Neural crest cell (in vitro differentiated cells): ENCODE results near the gene POLR1G. TPM values are rescaled to one million over a fixed set of nuclear protein-coding genes. Genes with fewer than 3 reads are reported as not detected.

Source experiments
- DNase-seq: peaks from one replicate; pipeline ENCODE4 v3.0.0; 2021; ENCODE audit warnings: low read depth, mixed read lengths, low spot score
- H3K27ac Mint-ChIP-seq: one replicate; pipeline ENCODE4 v1.8.0; 2021; ENCODE audit warnings: mild to moderate bottlenecking, mixed read lengths; ENCODE audit not compliant: unreplicated experiment
- H3K27me3 Mint-ChIP-seq: 2 replicates; pipeline ENCODE4 v1.8.0; 2021; ENCODE audit warnings: low read depth, mild to moderate bottlenecking, mixed read lengths
- H3K36me3 Mint-ChIP-seq: 2 replicates; pipeline ENCODE4 v1.8.0; 2021; ENCODE audit warnings: low read depth, mild to moderate bottlenecking, mixed read lengths
- H3K4me1 Mint-ChIP-seq: 2 replicates; pipeline ENCODE4 v1.8.0; 2021; ENCODE audit warnings: mixed read lengths
- H3K4me3 Mint-ChIP-seq: one replicate; pipeline ENCODE4 v1.8.0; 2021; ENCODE audit warnings: mild to moderate bottlenecking, mixed read lengths
- H3K9me3 Mint-ChIP-seq: 2 replicates; pipeline ENCODE4 v1.8.0; 2021; ENCODE audit warnings: mixed read lengths
- CTCF ChIP-seq: fragments of 200-600 bp; sonication (generic); conservative IDR thresholded peaks from 2 replicates; pipeline ENCODE4 v1.5.0; 2021; ENCODE audit warnings: antibody characterized with exemption, mild to moderate bottlenecking
- microRNA-seq: library from miRNA; unstranded; fragments of <30 nt; microRNA quantifications from one replicate; pipeline ENCODE4, GENCODE V29; 2020
- total RNA-seq: library from RNA; stranded (reverse); gene quantifications from 2 replicates; pipeline ENCODE4 v1.2.1, GENCODE V29; 2021

The POLR1G gene
- total RNA-seq, 1 donor from 2014 or later: 11.7 TPM

DNA sequence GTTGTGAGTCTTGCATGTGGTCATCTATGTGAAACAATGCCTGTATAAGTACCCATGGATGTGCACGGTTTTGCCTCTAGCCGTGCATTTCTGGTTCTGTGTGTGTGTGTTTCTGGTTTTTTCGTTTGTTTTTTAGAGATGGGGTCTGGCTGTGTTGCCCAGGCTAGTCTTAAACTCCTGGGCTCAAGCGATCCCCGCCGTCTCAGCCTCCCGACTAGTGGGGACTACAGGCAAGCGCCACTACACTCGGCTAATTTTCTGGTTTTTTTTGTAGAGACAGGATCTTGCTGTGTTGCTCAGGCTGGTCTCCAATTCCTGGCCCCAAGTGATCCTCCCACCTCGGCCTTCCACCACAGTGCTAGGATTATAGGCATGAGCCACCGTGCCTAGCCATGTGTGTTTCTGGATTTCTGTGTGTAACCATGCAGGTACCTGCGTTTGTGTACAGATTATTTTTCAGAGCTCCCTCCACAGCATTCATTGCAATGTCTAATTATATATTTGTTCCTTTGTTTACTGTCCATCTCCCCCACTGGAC is 45.5 kb downstream of the POLR1G start:
- peaks cover 13% of the 10 kb centered on the region for H3K27me3 Mint-ChIP-seq
- H3K4me1 Mint-ChIP-seq: peaks cover 37% of the 10 kb centered on the region
- DNase-seq: no peak
- H3K9me3 Mint-ChIP-seq: no peaks in the 10 kb centered on the region
- no peak for TF ChIP-seq CTCF
- no peak overlapping the region for H3K27ac Mint-ChIP-seq
- peak overlapping the region; percentile 84 for H3K4me3 Mint-ChIP-seq
- no peaks in the 10 kb centered on the region for H3K36me3 Mint-ChIP-seq

- Mint-ChIP-seq H3K4me3 (no peak overlapping the region), H3K9me3 (no peaks in the 10 kb centered on the region), H3K36me3 (no peaks in the 10 kb centered on the region), H3K27ac (peak overlapping the region; percentile 81), H3K27me3 (peaks cover 10% of the 10 kb centered on the region), H3K4me1 (peaks cover 20% of the 10 kb centered on the region)
- no peak for TF ChIP-seq CTCF
- DNase-seq: no peak
These were observed 49.5 kb downstream of the POLR1G start for GRCh38 chr19:45455707-45456499.

DNA sequence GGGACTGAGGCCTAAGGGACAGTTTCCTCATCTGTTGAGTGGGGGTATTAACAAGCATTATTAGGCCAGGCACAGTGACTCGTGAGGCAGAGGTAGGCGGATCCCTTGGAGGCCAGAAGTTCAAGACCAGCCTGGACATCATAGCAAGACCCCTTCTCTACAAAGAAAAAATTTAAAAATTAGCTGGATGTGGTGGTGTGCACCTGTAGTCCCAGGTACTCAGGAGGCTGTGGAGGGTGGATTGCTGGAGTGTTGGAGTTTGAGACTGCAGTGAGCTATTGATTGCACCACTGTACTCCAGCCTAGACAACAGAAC is 50.0 kb downstream of the POLR1G start:
- DNase-seq: no peak
- Mint-ChIP-seq H3K27me3 (peaks cover 8% of the 10 kb centered on the region), H3K4me3 (no peak overlapping the region), H3K4me1 (peaks cover 16% of the 10 kb centered on the region), H3K27ac (no peak overlapping the region), H3K36me3 (no peaks in the 10 kb centered on the region), H3K9me3 (no peaks in the 10 kb centered on the region)
- no peak for TF ChIP-seq CTCF

- H3K27me3 Mint-ChIP-seq: no peaks in the 10 kb centered on the region
- no peaks in the 10 kb centered on the region for H3K9me3 Mint-ChIP-seq
- H3K4me3 Mint-ChIP-seq: no peak overlapping the region
- no peak for TF ChIP-seq CTCF
- peaks cover 12% of the 10 kb centered on the region for H3K4me1 Mint-ChIP-seq
- no peaks in the 10 kb centered on the region for H3K36me3 Mint-ChIP-seq
- H3K27ac Mint-ChIP-seq: no peak overlapping the region
- DNase-seq: no peak
These were observed 51.3 kb downstream of the POLR1G start for GRCh38 chr19:45457776-45458175.

Small RNA genes within 50 kb of the gene (microRNA-seq; reads per million reads assigned to microRNA genes)
- not detected for gene MIR6088

Other genes starting within 250 kb of the POLR1G start
- gene NKPD1, start 245.7 kb upstream of the POLR1G start, total RNA-seq: 0.16 and 0.39 TPM in 2 replicates
- 22.2 and 25.1 TPM in 2 replicates for gene TRAPPC6A, start 228.4 kb upstream of the POLR1G start, total RNA-seq
- 9.3 and 9.7 TPM in 2 replicates for gene BLOC1S3, start 227.9 kb upstream of the POLR1G start, total RNA-seq
- gene EXOC3L2, start 161.2 kb upstream of the POLR1G start, total RNA-seq: 0.91 and 1.1 TPM in 2 replicates
- gene MARK4, start 155.4 kb upstream of the POLR1G start, total RNA-seq: 57.2 and 59.8 TPM in 2 replicates
- gene CKM, start 83.8 kb upstream of the POLR1G start, total RNA-seq: not detected in 2 replicates
- not detected in 2 replicates for gene KLC3, start 65.9 kb upstream of the POLR1G start, total RNA-seq
- 67.3 and 71.3 TPM in 2 replicates for gene ERCC2, start 36.1 kb upstream of the POLR1G start, total RNA-seq
- gene PPP1R13L, start 1.6 kb upstream of the POLR1G start, total RNA-seq: 6.4 and 8.2 TPM in 2 replicates
- 111 and 115 TPM in 2 replicates for gene ERCC1, start 17.3 kb downstream of the POLR1G start, total RNA-seq
- gene FOSB, start 61.4 kb downstream of the POLR1G start, total RNA-seq: 0.26 and 0.45 TPM in 2 replicates
- 16.2 and 19.8 TPM in 2 replicates for gene RTN2, start 90.4 kb downstream of the POLR1G start, total RNA-seq
- not detected in 2 replicates for gene PPM1N, start 91.8 kb downstream of the POLR1G start, total RNA-seq
- gene VASP, start 100.8 kb downstream of the POLR1G start, total RNA-seq: 46.1 and 49.9 TPM in 2 replicates
- gene OPA3, start 178.2 kb downstream of the POLR1G start, total RNA-seq: 14.8 and 15.7 TPM in 2 replicates
- gene GPR4, start 195.6 kb downstream of the POLR1G start, total RNA-seq: not detected in 2 replicates
- 15.0 and 20.2 TPM in 2 replicates for gene EML2, start 232.8 kb downstream of the POLR1G start, total RNA-seq